K562 (cell line): ENCODE data around the gene MYCN.

ENCODE experiments used
- CHD1 ChIP-seq: fragments of 200-600 bp; sonication (generic); IDR thresholded peaks from one replicate; pipeline ENCODE4 v1.6.1; 2012; ENCODE audit warnings: mild to moderate bottlenecking, moderate library complexity, low read length, inconsistent platforms
- CTCF ChIP-seq, 3 experiments: IDR thresholded peaks in 2 of 3; conservative IDR thresholded peaks in 1 of 3; 2 replicates each; pipeline ENCODE4 v1.5.1; 2011 to 2012; ENCODE audit warnings: low read length in 3 of 3, mild to moderate bottlenecking in 3 of 3, control low read depth in 2 of 3, improper control_type of control experiment in 1 of 3, inconsistent platforms in 1 of 3, low read depth in 1 of 3, mixed read lengths in 1 of 3, moderate library complexity in 1 of 3; ENCODE audit not compliant: insufficient read depth in 2 of 3
- EGR1 ChIP-seq: fragments of 450-650 bp; conservative IDR thresholded peaks from 2 replicates; pipeline ENCODE4 v1.6.1; 2017; ENCODE audit warnings: mild to moderate bottlenecking
- FOXM1 ChIP-seq, 2 experiments: fragments of 450-650 bp in 1 of 2; sonication (generic) in 1 of 2; formaldehyde crosslinking in 1 of 2; IDR thresholded peaks; 2 replicates each; pipeline versions ENCODE4 v1.6.1 to v1.9.0; 2017 to 2022; ENCODE audit warnings: low read depth in 2 of 2, mild to moderate bottlenecking in 2 of 2, missing genetic modification reagents in 1 of 2, moderate library complexity in 1 of 2
- HLTF ChIP-seq: fragments of 450-650 bp; IDR thresholded peaks from 2 replicates; pipeline ENCODE4 v1.6.1; 2016
- JUN ChIP-seq, 2 experiments: sonication (generic) in 1 of 2; formaldehyde crosslinking in 1 of 2; IDR thresholded peaks; 2 replicates each; pipeline versions ENCODE4 v1.6.1 to v1.8.0; 2012 to 2022; ENCODE audit warnings: borderline replicate concordance in 2 of 2, mild to moderate bottlenecking in 2 of 2, improper control_type of control experiment in 1 of 2, low read depth in 1 of 2, low read length in 1 of 2, missing genetic modification reagents in 1 of 2
- PHF8 ChIP-seq: fragments of 200-600 bp; sonication (generic); IDR thresholded peaks from 2 replicates; pipeline ENCODE4 v1.6.1; 2012; ENCODE audit warnings: mixed run types, mild to moderate bottlenecking, inconsistent platforms, low read length, moderate library complexity, borderline replicate concordance
- RAD21 ChIP-seq, 2 experiments: fragments of 250-450 bp in 1 of 2; fragments of 450-650 bp in 1 of 2; sonication (Bioruptor Pico) in 1 of 2; formaldehyde crosslinking in 1 of 2; IDR thresholded peaks in 1 of 2; conservative IDR thresholded peaks in 1 of 2; 2 replicates each; pipeline versions ENCODE4 v1.4.0 to v1.8.0; 2020 to 2022; ENCODE audit warnings: mild to moderate bottlenecking in 2 of 2, moderate library complexity in 1 of 2
- ZBTB7A ChIP-seq: IDR thresholded peaks from 2 replicates; pipeline ENCODE4 v1.6.1; 2011; ENCODE audit warnings: low read depth, mild to moderate bottlenecking, low read length, moderate library complexity, borderline replicate concordance; ENCODE audit not compliant: control insufficient read depth
- ZNF232 ChIP-seq: sonication (generic); formaldehyde crosslinking; IDR thresholded peaks from 2 replicates; pipeline ENCODE4 v1.8.0; 2022; ENCODE audit warnings: mild to moderate bottlenecking, missing genetic modification reagents
- ZNF239 ChIP-seq: fragments of 250-450 bp; sonication (Bioruptor Pico); IDR thresholded peaks from 2 replicates; pipeline ENCODE4 v1.4.0; 2020; ENCODE audit warnings: mild to moderate bottlenecking
- ZNF253 ChIP-seq: fragments of 250-450 bp; sonication (Bioruptor Pico); conservative IDR thresholded peaks from 2 replicates; pipeline ENCODE4 v1.6.1; 2021; ENCODE audit warnings: mild to moderate bottlenecking
- ZNF282 ChIP-seq: sonication (generic); formaldehyde crosslinking; IDR thresholded peaks from 2 replicates; pipeline ENCODE4 v1.8.1; 2023; ENCODE audit warnings: missing genetic modification reagents
- ZNF311 ChIP-seq: fragments of 250-450 bp; sonication (Bioruptor Pico); IDR thresholded peaks from 2 replicates; pipeline ENCODE4 v1.4.0; 2020; ENCODE audit warnings: mild to moderate bottlenecking, moderate library complexity

- no peak for TF ChIP-seq CTCF (IDR thresholded peaks at IDR 0.05 in 2 of 3, conservative IDR thresholded peaks at IDR 0.05 in 1 of 3; ENCODE audit: insufficient read depth in 2 of 3, low read depth in 1 of 3, low read length in 3 of 3)
- no peak for TF ChIP-seq HLTF
- no peak for TF ChIP-seq RAD21 (CRISPR knock-in tag; conservative IDR thresholded peaks at IDR 0.05 in 1 of 2, IDR thresholded peaks at IDR 0.05 in 1 of 2)
- TF ChIP-seq CHD1, result no peak
- no peak for TF ChIP-seq JUN (IDR thresholded peaks at IDR 0.05; ENCODE audit: borderline replicate concordance, low read depth, low read length)
- no peak for TF ChIP-seq JUN (CRISPR knock-in tag; IDR thresholded peaks at IDR 0.05; ENCODE audit: borderline replicate concordance)
- TF ChIP-seq PHF8, result no peak
- TF ChIP-seq ZNF232 (CRISPR knock-in tag), result no peak
- no peak for TF ChIP-seq FOXM1 (IDR thresholded peaks at IDR 0.05; ENCODE audit: low read depth)
- TF ChIP-seq FOXM1 (CRISPR knock-in tag; IDR thresholded peaks at IDR 0.05; ENCODE audit: low read depth), result no peak
- no peak for TF ChIP-seq EGR1
- no peak for TF ChIP-seq ZNF239 (CRISPR knock-in tag)
- TF ChIP-seq ZBTB7A, result no peak
- no peak for TF ChIP-seq ZNF282 (CRISPR knock-in tag)
- no peak for TF ChIP-seq ZNF311 (CRISPR knock-in tag)
- TF ChIP-seq ZNF253 (CRISPR knock-in tag), result no peak
Measured at GRCh38 chr2:15930589-15931318, 9.6 kb upstream of the MYCN start.
